Esophagus mucosa (tissue), 1 donor: Measurements from ENCODE around the gene MAGEB16. TPM values are rescaled to one million over a fixed set of nuclear protein-coding genes. Genes with fewer than 3 reads are reported as not detected.

ENCODE experiments used
- ATAC-seq: fragments of 200-7000 bp; cut with Tn5 transposase; one replicate; pipeline ENCODE4 v1.9.1; 2020
- total RNA-seq: library from RNA; stranded (reverse); gene quantifications from one replicate; pipeline ENCODE4 v1.2.4, GENCODE V29; 2023
- donor health status: DM: yes; HTN: yes; CAD: no.

MAGEB16 gene
- total RNA-seq, result not detected

- no peak for ATAC-seq
Measured at GRCh38 chrX:35798042-35798441, at the start of gene MAGEB16. TSS of gene MAGEB16 (plus strand) at chrX:35798342. CDS start at chrX:35802197, 3,855 bp downstream.

GRCh38 chrX:35773958-35774564, 24.1 kb upstream of the MAGEB16 start:
- no peak for ATAC-seq

GRCh38 chrX:35785075-35785474, 13.1 kb upstream of the MAGEB16 start:
- no peak for ATAC-seq

GRCh38 chrX:35786271-35786670, 11.9 kb upstream of the MAGEB16 start:
- ATAC-seq, result no peak

GRCh38 chrX:35787867-35788266, 10.3 kb upstream of the MAGEB16 start:
- ATAC-seq, result no peak

- ATAC-seq, result no peak
Measured at GRCh38 chrX:35800474-35800873, 2.3 kb downstream of the MAGEB16 start.

- no peak for ATAC-seq
Measured at GRCh38 chrX:35809781-35810180, 11.6 kb downstream of the MAGEB16 start.

- no peak for ATAC-seq
Measured at GRCh38 chrX:35819241-35819640, 21.1 kb downstream of the MAGEB16 start.

- peak; percentile 63 for ATAC-seq
Measured at GRCh38 chrX:35826503-35826902, 28.4 kb downstream of the MAGEB16 start.

GRCh38 chrX:35829501-35829900, 31.4 kb downstream of the MAGEB16 start:
- ATAC-seq, result no peak

- peak; percentile 51 for ATAC-seq
Measured at GRCh38 chrX:35841872-35842271, 43.7 kb downstream of the MAGEB16 start.

- ATAC-seq, result no peak
Measured at GRCh38 chrX:35842674-35843073, 44.5 kb downstream of the MAGEB16 start.

- ATAC-seq, result no peak
Measured at GRCh38 chrX:35847736-35848135, 49.6 kb downstream of the MAGEB16 start.

Other genes starting within 250 kb of the MAGEB16 start
- gene CFAP47, start 121.4 kb downstream of the MAGEB16 start, total RNA-seq, result not detected